NT2/D1 (cell line): Measurements from ENCODE around the gene DUSP10.

Experiments used
- YY1 ChIP-seq: IDR thresholded peaks from 2 replicates; pipeline ENCODE4 v1.6.1; 2011; ENCODE audit not compliant: insufficient read length, insufficient read depth
- ZNF274 ChIP-seq: IDR thresholded peaks from 2 replicates; pipeline ENCODE4 v1.6.1; 2011; ENCODE audit warnings: mild to moderate bottlenecking, low read depth, low read length

DNA sequence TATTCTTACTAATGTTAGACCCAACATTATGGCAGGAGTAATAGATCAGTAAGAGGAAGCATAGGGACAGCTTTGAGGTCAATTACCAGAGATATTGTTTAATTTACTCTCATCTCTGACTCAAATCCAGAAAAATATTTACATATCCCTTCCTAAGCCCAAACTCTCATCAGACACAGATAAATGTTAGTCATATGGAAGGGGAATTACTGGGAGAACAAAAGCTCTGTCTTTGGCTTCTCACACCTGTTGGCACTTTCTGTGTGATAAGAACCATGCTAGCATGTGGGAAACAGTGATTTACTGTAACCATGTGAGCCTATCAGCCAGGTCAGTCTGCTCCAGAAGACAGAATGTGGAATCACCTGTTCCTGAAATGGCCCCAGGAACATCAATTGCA is 72.4 kb downstream of the DUSP10 start:
- no peak for TF ChIP-seq ZNF274
- no peak for TF ChIP-seq YY1
